Endothelial cell of umbilical vein (primary cell): ENCODE measurements around the gene XKR3. TPM values are rescaled to one million over a fixed set of nuclear protein-coding genes. Genes with fewer than 3 reads are reported as not detected.

Source experiments
- BruUV-seq: library from RNA; stranded (reverse); fragments of 400-500 nt; replicated peaks from 2 replicates; lab custom pipeline; 2021; lab: Mats Ljungman, UMichigan
- CTCF ChIA-PET: fragments of 300-600, 350-600 bp; sonication (Branson Sonifier 250); formaldehyde crosslinking; loops from one replicate; lab custom pipeline; 2021; ENCODE audit warnings: antibody characterized with exemption, inconsistent platforms; lab: Charles Lee
- POLR2A ChIA-PET: fragments of 300-600, 350-600 bp; sonication (Branson Sonifier 250); formaldehyde crosslinking; loops from one replicate; lab custom pipeline; 2021; ENCODE audit warnings: antibody characterized with exemption, inconsistent platforms; lab: Charles Lee
- DNase-seq: peaks from one replicate; pipeline ENCODE4 v3.0.0-alpha.2; 2011; ENCODE audit warnings: low read depth, low spot score
- FAIRE-seq: peaks from 2 replicates; lab custom pipeline; 2011; peaks lifted over from hg19 to GRCh38; lab: Jason Lieb, UNC
- H2AFZ ChIP-seq: 2 replicates; pipeline ENCODE4 v1.6.0; 2012; ENCODE audit warnings: low read depth, low read length, control low read depth, inconsistent platforms
- H3K27ac ChIP-seq: 2 replicates; pipeline ENCODE4 v1.5.1; 2011; ENCODE audit warnings: low read depth, mild to moderate bottlenecking, control low read depth, low read length, moderate library complexity; ENCODE audit not compliant: insufficient read depth
- H3K27me3 ChIP-seq, 2 experiments: 2 replicates each; pipeline versions ENCODE4 v1.6.0 to v1.6.1; 2011; ENCODE audit warnings: low read length in 2 of 2, mixed read lengths in 1 of 2; ENCODE audit not compliant: control insufficient read depth in 2 of 2, insufficient read depth in 2 of 2
- H3K36me3 ChIP-seq, 2 experiments: 2 replicates in 1 of 2; 3 replicates in 1 of 2; pipeline ENCODE4 v1.5.1; 2011; ENCODE audit warnings: low read length in 2 of 2, mild to moderate bottlenecking in 1 of 2, moderate library complexity in 1 of 2; ENCODE audit not compliant: control insufficient read depth in 2 of 2, insufficient read depth in 2 of 2; ENCODE audit errors: extremely low read depth in 1 of 2
- H3K4me1 ChIP-seq: 3 replicates; pipeline ENCODE4 v1.5.1; 2011; ENCODE audit warnings: mild to moderate bottlenecking, low read length; ENCODE audit not compliant: control insufficient read depth, insufficient read depth; ENCODE audit errors: extremely low read depth
- H3K4me2 ChIP-seq: 2 replicates; pipeline ENCODE4 v1.6.1; 2011; ENCODE audit warnings: low read length, control low read depth, mixed read lengths; ENCODE audit not compliant: insufficient read depth
- H3K4me3 ChIP-seq, 3 experiments: fragments of 200-600 bp in 1 of 3; sonication (generic), shearing (Covaris generic) in 1 of 3; replicated peaks in 1 of 3; 2 replicates each; pipeline ENCODE4 v1.5.1; 2011 to 2016; ENCODE audit warnings: control low read depth in 3 of 3, low read length in 3 of 3, mild to moderate bottlenecking in 2 of 3, inconsistent platforms in 1 of 3, low read depth in 1 of 3, moderate library complexity in 1 of 3; ENCODE audit not compliant: insufficient read depth in 1 of 3
- H3K79me2 ChIP-seq: 2 replicates; pipeline ENCODE4 v1.6.0; 2012; ENCODE audit warnings: low read length, inconsistent platforms; ENCODE audit not compliant: control insufficient read depth, insufficient read depth
- H3K9ac ChIP-seq: replicated peaks from 2 replicates; pipeline ENCODE3; 2011; ENCODE audit warnings: low read length, control low read depth; ENCODE audit not compliant: insufficient read depth; ENCODE audit errors: extremely low read depth
- H3K9me1 ChIP-seq: replicated peaks from 3 replicates; pipeline ENCODE4 v1.6.0; 2011; ENCODE audit warnings: mild to moderate bottlenecking, low read length; ENCODE audit not compliant: control insufficient read depth, insufficient read depth; ENCODE audit errors: extremely low read depth
- H3K9me3 ChIP-seq: replicated peaks from 2 replicates; pipeline ENCODE4 v1.5.1; 2012; ENCODE audit warnings: low read length, inconsistent platforms; ENCODE audit not compliant: control insufficient read depth, insufficient read depth
- H4K20me1 ChIP-seq: replicated peaks from 2 replicates; pipeline ENCODE3; 2011; ENCODE audit warnings: mild to moderate bottlenecking, low read length; ENCODE audit not compliant: control insufficient read depth, insufficient read depth; ENCODE audit errors: extremely low read depth
- CTCF ChIP-seq, 2 donors: IDR thresholded peaks; 1 replicate in 1 of 2; 2 replicates in 1 of 2; pipeline ENCODE4 v1.5.1; 2011; ENCODE audit warnings: low read length in 2 of 2, mild to moderate bottlenecking in 2 of 2, moderate library complexity in 2 of 2, control low read depth in 1 of 2, inconsistent platforms in 1 of 2, low read depth in 1 of 2; ENCODE audit not compliant: insufficient read depth in 1 of 2; ENCODE audit errors: extremely low read depth in 1 of 2
- EZH2 ChIP-seq: IDR thresholded peaks from 2 replicates; pipeline ENCODE4 v1.6.1; 2012; ENCODE audit warnings: borderline replicate concordance, low read depth, mild to moderate bottlenecking, moderate library complexity, low read length, inconsistent platforms; ENCODE audit not compliant: severe bottlenecking
- FOS ChIP-seq: IDR thresholded peaks from 2 replicates; pipeline ENCODE4 v1.6.1; 2011; ENCODE audit warnings: mild to moderate bottlenecking, low read length, moderate library complexity, borderline replicate concordance; ENCODE audit not compliant: insufficient read depth
- GATA2 ChIP-seq: IDR thresholded peaks from 2 replicates; pipeline ENCODE4 v1.7.0; 2011; ENCODE audit warnings: low read depth, mild to moderate bottlenecking, moderate library complexity, mixed read lengths, low read length; ENCODE audit not compliant: insufficient read length, insufficient read depth
- JUN ChIP-seq: IDR thresholded peaks from 2 replicates; pipeline ENCODE4 v1.6.1; 2011; ENCODE audit warnings: borderline replicate concordance, low read depth; ENCODE audit not compliant: insufficient read length, insufficient read depth
- MAX ChIP-seq: IDR thresholded peaks from 2 replicates; pipeline ENCODE4 v1.6.1; 2011; ENCODE audit not compliant: insufficient read depth, insufficient read length
- MYC ChIP-seq: IDR thresholded peaks from one replicate; pipeline ENCODE4 v1.6.1; 2011; ENCODE audit warnings: mild to moderate bottlenecking, low read depth, low read length
- POLR2A ChIP-seq: IDR thresholded peaks from 2 replicates; pipeline ENCODE4 v1.6.1; 2012; ENCODE audit warnings: low read depth, mild to moderate bottlenecking, control low read depth, low read length
- POLR2AphosphoS5 ChIP-seq: IDR thresholded peaks from 2 replicates; pipeline ENCODE4 v1.6.1; 2012; ENCODE audit warnings: low read depth, mild to moderate bottlenecking, control low read depth, low read length, moderate library complexity; ENCODE audit not compliant: insufficient read depth
- dilution Hi-C: fragments of 300-500 bp; cut with MboI; formaldehyde crosslinking; loops from one replicate; pipeline ENCODE4 v1.15.0; 2019; ENCODE audit warnings: low sequenced_read_pairs; ENCODE audit not compliant: extremely low pct_ligation_motif_present
- intact Hi-C: fragments of 100-400 bp; cut with micrococcal nuclease; formaldehyde crosslinking; loops from one replicate; pipeline ENCODE4 v1.10.0; 2022
- polyA plus RNA-seq, 4 experiments: library from polyadenylated mRNA; depleted of rRNA in 3 of 4; stranded (reverse) in 3 of 4; unstranded in 1 of 4; fragments of >200 nt; gene quantifications; 2 replicates each; pipeline versions ENCODE4 v1.2.1 to v1.2.3, GENCODE V29; 2011 to 2012; ENCODE audit warnings: missing spikeins in 1 of 4
- total RNA-seq: library from RNA; stranded (reverse); gene quantifications from 2 replicates; pipeline ENCODE4 v1.2.3, GENCODE V29; 2021

Gene XKR3
- total and polyA plus RNA-seq, 2 donors (not counting 3 experiments of a cell fraction or from before 2014, with no cell fraction given): not detected

- CTCF ChIA-PET: no interaction called here
- POLR2A ChIA-PET: no interaction called here
- peaks cover 9% of the 10 kb centered on the region for H3K9me3 ChIP-seq
- no peaks in the 10 kb centered on the region for H3K4me1 ChIP-seq
- FAIRE-seq (no peak), DNase-seq (no peak)
- H4K20me1 ChIP-seq: no peaks in the 10 kb centered on the region
- no peak overlapping the region for H3K4me2 ChIP-seq
- H3K9ac ChIP-seq: no peak overlapping the region
- no peak overlapping the region for H3K27ac ChIP-seq
- H3K4me3 ChIP-seq: no peak overlapping the region
- TF ChIP-seq MAX (no peak), POLR2AphosphoS5 (no peak), JUN (no peak), FOS (no peak), EZH2 (no peak), MYC (no peak), CTCF (IDR thresholded peaks at IDR 0.05; ENCODE audit: extremely low read depth in 1 of 2, insufficient read depth in 1 of 2, low read depth in 1 of 2, low read length in 2 of 2) (no peak), GATA2 (no peak), POLR2A (no peak)
- no peak overlapping the region for H2AFZ ChIP-seq
- H3K36me3 ChIP-seq: no peaks in the 10 kb centered on the region
- dilution Hi-C loops (no loop called here), intact Hi-C loops (no loop called here)
- BruUV-seq: no TSS peak
- H3K27me3 ChIP-seq: no peaks in the 10 kb centered on the region
- no peaks in the 10 kb centered on the region for H3K9me1 ChIP-seq
- no peaks in the 10 kb centered on the region for H3K79me2 ChIP-seq
These were observed 43.4 kb downstream of the XKR3 start for GRCh38 chr22:16781764-16782329.
